NCI-H146 (cell line): ENCODE measurements around the gene PLPPR4.
"Not testable (repeated sequence)": the region's sequence is repeated elsewhere in the genome, so short reads cannot be mapped to it uniquely, and the experiment has no call there.

Source experiments
- DNase-seq: peaks from one replicate; lab custom pipeline; 2025; lab: John Stamatoyannopoulos, UW

Gene PLPPR4

DNA sequence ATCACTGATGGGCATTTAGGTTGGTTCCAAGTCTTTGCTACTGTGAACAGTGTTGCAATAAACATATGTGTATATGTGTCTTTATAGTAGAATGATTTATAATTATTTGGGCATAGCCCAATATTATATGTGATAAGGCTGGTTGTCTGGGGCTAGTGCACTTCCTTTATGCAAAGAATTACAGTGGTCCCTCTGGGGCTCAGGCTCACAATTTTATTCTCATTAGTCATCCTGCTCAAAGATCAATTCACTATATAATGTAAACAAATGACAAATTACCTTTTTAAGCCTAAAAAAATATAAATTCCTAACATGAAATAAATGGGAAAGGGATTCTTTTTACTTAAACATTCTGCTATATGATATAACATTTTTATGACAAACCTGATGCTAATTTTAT, 5.0 kb downstream of the PLPPR4 start:
- no peak for DNase-seq

DNA sequence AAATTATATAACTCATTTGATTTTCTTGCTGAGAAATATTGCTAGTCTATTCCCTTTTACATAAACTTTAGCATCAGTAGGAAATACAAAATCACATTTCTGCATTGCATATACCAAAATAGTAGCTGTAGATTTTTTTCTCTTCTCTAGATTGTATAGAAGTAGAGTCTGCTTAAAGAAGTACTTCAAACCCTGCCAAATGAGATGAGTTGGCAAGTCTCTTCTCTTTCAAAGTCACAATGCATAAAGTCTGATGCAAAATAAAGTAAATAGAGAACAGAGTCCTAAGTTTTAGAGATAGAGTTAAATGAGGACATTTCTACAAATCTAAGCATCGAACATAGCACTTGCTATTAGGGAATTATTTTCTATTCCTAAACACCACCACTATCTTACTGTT, 6.4 kb downstream of the PLPPR4 start:
- no peak for DNase-seq

DNA sequence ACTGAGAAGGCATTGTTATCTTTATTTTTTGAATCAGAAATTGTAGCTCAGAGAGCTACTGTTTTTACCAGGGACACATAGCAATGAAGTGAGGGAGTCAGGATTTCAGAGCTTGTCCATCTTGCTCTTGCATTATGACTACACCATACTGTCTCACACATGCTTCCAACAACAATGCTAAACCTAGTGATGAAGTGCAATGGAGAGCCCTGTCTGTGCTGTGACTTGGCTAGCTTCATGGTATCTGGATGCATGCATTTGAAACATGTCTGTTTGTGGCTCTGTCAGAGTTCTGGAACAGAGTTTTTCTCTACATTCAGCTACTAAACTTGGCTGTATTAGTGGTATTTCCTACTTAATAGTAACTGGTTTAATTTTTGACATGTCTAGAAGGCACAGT, 7.0 kb downstream of the PLPPR4 start:
- DNase-seq: no peak

DNA sequence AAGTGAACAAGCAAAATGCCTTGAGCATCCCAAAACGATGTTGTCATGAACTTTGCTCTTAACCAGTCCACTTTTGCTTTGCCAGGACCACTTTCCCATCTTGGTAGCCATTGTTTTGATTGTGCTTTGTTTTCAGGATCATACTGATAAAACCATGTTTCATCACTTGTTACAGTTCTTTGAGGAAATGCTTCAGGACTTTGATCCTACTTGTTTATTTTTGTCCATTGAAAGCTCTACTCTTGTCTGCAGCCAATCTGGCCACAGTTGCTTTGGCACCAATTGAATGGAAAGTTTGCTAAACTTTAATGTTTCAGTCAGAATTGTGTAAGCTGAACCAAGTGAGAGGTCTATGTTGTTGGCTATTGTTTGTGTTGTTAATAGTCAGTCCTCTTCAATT, 12.8 kb downstream of the PLPPR4 start:
- no peak for DNase-seq

DNA sequence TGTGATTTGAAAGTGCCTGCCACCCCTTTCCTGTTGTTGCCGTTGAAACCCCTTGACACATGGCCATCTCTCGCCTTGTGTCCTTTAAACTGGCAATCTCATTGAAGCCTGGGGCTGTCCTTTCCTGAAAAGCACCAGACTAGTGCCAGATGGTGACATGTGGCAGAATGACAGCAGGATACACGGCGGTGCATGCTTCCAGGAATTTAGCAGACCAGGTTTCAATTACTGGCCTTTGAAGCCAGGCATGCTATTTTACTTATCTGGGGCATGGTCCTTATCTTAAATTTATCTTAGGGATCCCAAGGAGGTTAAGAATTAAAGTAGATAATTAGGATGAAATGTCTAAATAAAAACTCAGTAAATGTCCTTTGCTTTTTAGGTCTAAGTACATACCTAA, 15.2 kb downstream of the PLPPR4 start:
- no peak for DNase-seq

DNA sequence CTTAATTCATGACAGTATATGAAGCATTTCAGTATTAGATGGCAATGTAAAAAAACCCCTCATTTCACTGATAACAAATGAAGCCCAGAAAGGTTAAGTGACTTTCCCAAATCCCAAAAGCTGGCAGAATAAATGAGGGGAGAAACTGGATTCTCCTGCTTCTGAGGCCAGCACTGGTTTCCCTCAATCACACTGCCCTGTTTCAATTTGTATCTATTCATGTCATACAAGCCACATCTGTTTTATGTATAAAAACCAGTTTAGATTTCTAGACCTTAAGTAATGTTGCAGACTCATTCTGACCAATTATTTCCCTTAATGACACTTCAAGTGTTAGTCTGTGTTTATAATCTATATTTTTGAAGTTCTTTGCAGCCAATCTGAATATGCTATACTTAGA, 16.8 kb downstream of the PLPPR4 start:
- no peak for DNase-seq

DNA sequence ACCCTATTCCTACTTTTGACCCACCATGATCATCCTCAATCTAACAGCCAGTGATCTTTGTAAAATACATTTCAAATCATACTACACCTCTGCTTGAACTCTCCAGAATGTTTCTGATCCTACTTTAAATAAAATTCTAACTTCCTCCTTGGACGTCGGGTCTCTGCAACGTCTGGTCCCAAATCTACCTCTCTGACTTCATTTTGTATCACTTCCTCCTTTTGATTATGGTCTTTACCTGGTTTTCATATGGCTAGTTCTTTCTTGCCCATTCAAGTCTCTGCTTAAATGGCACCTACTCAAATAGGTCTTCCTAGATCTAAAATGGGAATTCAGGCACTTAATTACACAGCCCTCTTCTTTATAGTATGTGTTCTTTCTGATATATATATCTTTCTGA, 18.2 kb downstream of the PLPPR4 start:
- DNase-seq: no peak

DNA sequence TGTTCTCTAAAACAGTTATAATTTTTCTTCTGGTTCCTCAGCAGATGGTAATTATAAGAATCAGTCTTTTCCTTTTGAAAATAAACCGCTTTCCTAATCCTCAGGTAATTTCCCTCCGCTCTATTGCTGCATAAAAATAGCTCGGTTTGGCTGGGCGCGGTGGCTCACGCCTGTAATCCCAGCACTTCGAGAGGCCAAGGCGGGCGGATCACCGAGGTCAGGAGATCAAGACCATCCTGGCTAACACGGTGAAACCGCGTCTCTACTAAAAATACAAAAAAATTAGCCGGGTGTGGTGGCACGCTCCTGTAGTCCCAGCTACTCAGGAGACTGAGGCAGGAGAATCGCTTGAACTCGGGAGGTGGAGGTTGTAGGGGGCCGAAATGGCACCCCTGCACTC, 19.2 kb downstream of the PLPPR4 start:
- not testable (repeated sequence) for DNase-seq

DNA sequence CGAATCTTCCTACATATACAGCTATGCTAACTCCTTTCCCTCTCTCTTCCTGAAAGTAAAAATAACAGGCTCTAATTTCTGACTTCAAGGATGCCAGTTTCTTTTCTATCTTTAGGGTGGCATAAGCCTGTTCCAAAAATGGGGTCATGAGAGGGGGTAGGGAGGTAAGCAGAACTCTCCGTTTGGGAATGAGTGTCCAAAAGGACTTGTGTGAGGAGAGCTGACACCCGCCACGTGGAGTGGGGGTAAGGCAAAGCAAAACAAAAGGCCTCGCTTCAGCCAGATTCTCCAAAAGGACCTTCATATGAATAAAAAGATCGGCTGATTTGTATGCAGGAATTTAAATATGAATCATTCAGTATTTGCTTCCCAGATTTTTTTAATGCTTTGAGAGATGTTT, 28.6 kb downstream of the PLPPR4 start:
- DNase-seq: no peak

DNA sequence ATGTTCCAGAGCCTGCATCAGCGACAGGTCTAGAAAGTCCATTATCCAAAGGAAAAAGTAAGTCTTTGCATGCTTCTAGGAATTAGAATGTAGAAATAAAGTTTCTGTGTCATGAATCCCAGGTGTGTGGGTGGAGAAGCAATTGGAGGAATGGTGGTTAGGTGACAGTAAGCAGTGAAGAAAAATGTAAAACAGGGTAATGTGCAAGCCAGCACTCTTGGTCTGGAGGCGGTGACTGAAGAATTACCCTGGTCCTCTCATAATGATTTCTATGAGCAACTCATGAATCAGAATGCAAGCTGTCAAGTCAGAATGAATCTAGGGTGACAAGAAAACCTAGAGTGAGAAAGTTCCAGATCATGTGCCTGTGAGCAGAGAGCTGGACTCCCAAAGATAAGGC, 33.6 kb downstream of the PLPPR4 start:
- DNase-seq: no peak

DNA sequence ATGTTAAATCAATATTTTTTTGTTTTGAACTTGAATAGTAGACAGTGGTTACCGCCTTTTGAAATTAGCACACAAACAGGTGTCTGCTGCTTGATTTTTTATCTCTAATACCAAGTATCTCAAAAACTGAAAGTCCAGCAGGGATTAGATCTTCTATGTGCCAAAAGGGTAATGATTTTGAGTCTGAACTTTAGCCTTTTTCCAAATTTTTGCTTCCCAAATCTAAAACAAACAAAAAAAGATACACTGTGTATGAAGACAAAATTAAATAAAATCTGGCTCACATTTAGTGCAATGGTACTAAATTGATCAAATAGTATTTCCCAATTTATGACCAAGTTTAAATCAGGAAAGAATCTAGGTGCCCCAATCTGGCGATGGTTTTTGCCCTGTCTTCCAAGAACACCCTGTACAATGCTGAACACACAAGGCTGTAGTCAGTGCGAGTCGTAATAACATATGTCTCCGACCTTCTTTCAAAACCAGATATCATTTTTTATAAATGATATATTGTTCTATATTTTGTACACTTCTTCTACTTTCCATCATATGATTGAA, 40.5 kb downstream of the PLPPR4 start:
- DNase-seq: no peak

DNA sequence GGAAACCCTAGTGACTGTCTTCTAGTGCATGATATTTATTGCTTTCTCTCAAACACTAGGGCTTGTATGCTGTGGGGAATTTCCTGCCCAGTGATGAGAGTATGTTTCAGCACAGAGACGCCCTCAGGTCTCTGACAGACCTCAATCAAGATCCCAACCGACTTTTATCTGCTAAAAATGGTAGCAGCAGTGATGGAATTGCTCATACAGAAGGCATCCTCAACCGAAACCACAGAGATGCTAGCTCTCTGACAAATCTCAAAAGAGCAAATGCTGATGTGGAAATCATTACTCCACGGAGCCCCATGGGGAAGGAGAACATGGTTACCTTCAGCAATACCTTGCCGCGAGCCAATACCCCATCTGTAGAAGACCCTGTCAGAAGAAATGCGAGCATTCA, 41.3 kb downstream of the PLPPR4 start:
- DNase-seq: no peak

DNA sequence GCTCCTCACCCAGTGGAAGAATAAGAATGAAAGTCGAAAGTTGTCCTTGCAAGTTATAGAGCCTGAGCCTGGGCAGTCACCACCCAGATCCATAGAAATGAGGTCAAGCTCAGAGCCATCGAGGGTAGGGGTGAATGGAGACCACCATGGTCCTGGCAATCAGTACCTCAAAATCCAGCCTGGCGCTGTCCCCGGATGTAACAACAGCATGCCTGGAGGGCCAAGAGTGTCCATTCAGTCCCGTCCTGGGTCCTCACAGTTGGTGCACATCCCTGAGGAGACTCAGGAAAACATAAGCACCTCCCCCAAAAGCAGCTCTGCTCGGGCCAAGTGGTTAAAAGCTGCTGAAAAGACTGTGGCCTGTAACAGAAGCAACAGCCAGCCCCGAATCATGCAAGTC, 41.8 kb downstream of the PLPPR4 start:
- DNase-seq: no peak

DNA sequence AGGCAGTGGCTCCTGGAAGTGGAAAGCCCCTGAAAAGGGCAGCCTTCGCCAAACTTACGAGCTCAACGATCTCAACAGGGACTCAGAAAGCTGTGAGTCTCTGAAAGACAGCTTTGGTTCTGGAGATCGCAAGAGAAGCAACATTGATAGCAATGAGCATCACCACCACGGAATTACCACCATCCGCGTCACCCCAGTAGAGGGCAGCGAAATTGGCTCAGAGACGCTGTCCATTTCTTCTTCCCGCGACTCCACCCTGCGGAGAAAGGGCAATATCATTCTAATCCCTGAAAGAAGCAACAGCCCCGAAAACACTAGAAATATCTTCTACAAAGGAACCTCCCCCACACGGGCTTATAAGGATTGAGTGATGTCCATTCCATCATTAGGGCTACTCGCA, 42.4 kb downstream of the PLPPR4 start:
- no peak for DNase-seq

DNA sequence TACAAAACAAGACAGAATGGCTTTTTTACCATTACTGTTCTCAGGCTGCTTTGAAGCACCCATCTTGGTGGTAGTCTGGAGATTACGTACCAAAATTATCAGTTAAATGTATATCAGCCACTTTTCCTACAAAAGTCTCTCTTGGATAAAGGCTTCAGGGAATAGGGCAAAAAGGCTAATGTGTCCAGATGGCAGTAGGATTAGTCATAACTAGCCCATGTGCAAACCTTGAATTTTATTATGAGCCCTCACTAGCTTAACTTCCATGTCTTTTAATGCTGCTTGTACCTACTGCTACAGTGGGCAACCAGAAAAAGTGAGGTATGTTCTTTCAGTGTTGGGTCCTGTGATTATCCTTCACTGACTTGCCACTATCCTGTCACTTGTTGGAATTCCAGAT, 51.0 kb downstream of the PLPPR4 start:
- DNase-seq: no peak

DNA sequence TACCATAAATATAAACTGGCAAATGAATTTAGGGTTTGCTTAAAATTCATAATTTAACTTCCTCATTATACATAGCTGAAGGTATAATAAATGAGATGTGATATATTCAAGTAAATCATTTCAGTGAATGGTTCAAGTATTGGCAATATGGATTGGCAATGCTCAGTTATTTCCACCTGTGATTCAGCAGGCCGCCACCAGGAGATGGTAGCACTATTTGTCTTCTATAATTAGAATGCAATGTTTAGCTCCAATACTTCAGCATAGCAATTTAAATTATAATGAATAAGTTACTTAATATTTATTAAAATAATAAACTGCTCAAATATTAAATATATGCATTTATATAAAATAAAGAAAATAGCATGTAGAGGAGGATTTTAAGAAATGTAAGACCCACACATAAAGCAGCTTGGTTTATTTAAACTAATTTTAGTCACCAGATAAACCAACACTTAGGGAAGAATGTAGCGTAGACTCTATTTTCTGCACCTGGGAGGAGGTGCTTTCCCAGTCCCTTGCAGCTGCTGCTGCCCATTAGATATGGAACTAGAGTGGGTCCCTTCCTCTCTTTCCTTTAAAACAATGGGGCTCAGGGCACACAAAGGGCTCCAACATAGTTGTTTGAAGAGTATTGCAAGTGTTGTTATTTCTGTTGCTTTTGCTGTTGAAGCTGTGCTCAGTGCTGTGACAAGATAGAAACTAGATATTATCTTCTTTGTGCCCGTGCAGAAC, 62.1 kb downstream of the PLPPR4 start:
- DNase-seq: no peak

DNA sequence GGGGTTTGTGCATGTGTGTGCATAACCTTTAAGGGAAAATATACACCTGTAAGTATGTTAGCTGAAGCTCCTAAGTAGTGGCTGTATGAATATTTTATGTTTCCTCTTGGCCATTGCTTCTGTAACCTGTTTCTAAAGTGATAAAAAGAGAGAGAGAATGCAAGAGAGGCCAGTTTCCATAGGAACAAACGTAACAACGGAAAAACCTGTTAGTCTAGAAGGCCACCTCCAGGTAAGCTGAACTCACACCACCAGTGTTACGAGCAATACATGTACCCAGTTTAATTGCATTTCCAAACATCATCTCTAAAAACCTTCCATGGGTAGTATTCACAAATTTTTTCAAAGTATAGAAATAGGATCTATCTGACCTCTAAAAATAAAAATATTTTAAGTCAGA, 63.1 kb downstream of the PLPPR4 start:
- no peak for DNase-seq

DNA sequence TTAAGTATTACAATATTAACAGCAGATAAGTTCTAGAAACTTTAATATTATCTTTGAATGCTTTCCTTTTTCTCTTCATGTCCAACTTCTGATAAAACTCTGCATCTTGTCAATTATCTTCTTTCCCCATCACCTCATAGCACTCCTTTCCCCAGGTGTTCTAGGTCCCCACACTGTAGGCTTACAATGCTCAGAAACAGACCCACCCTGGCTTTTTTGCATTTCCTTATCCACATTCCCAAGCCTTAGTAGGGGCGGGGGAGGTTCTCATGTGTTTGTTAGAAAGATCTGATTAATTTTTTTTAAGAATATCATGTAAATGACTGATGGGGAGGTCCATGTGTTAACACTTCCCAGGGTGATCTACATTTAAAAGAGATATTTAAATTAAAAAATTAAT, 63.9 kb downstream of the PLPPR4 start:
- DNase-seq: no peak

DNA sequence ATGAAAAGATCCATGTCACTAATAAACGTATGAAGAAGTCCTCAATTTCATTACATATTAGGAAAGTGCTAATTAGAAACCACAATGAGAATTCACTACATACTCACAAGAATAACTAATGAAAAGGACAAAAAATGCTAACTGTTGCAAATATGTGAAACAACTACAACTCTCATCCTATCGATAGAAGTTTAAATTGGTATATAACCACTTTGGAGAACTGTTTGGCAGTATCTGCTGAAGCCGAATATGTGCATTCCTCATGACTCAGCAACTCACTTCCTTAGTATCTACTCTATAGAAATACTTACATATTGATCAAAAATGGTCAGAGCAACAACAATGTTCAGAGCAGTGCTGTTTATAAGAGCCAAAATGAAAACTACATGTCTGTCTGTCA, 66.8 kb downstream of the PLPPR4 start:
- no peak for DNase-seq

DNA sequence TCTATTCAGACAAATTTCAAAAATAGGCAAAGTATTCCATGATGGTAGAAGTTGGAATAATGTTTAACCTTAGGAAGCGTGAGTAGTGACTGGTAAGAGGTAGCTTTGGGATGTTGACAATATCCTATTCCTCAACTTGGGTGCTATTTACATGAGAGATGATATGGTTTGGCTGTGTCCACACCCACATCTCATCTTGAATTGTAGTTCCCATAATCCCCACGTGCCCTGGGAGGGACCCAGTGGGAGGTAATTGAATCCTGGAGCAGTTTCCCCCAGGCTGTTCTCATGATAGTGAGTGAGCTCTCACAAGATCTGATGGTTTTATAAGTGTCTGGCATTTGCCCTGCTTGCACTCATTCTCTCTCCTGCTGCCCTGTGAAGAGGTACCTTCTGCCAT, 67.3 kb downstream of the PLPPR4 start:
- no peak for DNase-seq

DNA sequence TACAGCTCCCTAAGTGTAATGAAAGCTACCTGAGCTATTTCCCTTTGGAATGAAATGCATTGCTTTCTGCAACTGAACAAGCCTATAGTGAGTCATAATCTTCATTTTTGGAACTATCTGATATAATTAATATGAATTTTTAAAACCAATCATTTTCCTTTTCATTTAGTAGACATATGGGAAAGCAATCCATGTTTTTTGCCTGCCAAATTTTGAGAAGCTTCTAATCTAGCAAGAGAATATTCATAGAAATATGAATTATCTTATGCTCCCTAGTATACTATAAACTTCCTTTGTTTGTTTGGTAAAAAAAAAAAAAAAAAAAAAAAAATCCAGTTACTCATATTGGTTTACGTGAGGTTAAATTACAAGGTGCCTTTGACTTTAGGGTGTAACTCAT, 68.3 kb downstream of the PLPPR4 start:
- no peak for DNase-seq

DNA sequence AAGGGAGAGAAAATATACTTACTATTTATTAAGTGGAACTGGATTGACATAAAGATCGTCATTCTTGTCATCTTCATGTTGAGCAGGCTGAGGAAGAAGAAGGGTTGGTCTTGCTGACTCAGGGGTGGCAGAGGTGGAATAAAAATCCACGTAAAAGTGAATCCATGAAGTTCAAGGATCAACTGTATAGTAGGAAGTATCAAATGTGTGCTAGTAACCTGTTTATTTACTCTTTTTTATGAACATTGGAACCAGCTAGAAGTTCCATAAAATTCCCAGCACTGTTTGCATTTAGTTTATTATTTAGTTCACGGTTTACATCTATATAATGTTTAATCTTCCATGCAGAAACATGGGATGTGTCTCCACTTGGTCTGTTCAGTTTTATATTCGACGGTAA, 70.7 kb downstream of the PLPPR4 start:
- no peak for DNase-seq

DNA sequence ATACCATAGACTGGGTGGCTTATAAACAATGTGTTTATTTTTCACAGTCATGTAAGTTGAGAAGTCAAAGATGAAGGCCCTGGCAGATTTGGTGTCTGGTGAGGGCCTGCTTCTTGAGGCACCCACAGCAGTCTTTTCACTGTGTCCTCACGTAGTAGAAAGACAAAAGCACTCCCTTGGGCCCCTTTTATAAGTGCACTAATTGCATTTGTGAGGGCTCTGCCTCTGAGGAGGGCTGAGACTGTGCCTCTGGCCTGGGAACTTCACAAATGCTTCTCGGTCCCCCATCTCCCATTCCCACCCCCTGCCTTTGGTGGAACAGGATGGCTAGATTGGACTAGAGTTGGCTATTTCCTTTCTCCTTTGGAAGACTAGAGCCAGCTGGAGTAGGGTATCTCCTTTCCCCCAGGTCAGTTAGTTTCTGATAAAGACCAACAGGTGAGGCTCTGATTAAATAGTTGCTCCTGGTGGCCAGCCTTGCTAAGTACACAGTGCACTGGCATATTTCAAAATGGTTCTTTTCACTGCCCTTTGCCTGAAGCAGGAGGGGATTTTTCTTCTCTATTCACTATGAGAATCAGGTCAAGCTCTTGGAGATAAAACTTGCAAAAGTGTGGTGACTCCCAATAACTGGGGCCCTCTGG, 82.9 kb downstream of the PLPPR4 start:
- no peak for DNase-seq
